CD14-positive monocyte (primary cell): ENCODE results near the gene MC5R. TPM values are rescaled to one million over a fixed set of nuclear protein-coding genes. Genes with fewer than 3 reads are reported as not detected.
"Not testable (repeated sequence)": the region's sequence is repeated elsewhere in the genome, so short reads cannot be mapped to it uniquely, and the experiment has no call there.

Source experiments
- DNase-seq, 3 donors: peaks; one replicate each; pipeline ENCODE4 v3.0.0-alpha.2; 2011 to 2022
- H2AFZ ChIP-seq: 2 replicates; pipeline ENCODE4 v1.6.0; 2012; ENCODE audit warnings: mild to moderate bottlenecking, low read depth, low read length, inconsistent platforms; ENCODE audit not compliant: insufficient read depth, poor library complexity, severe bottlenecking
- H3K27ac ChIP-seq, 2 donors: 1 replicate in 1 of 2; 2 replicates in 1 of 2; pipeline ENCODE4 v1.5.1; 2012 to 2013; ENCODE audit warnings: low read length in 2 of 2, control low read depth in 1 of 2, inconsistent platforms in 1 of 2, low read depth in 1 of 2, mild to moderate bottlenecking in 1 of 2
- H3K27me3 ChIP-seq, 2 donors: one replicate each; pipeline versions ENCODE4 v1.6.0 to v1.6.1; 2011 to 2013; ENCODE audit warnings: low read length in 2 of 2; ENCODE audit not compliant: control insufficient read depth in 2 of 2, insufficient read depth in 2 of 2
- H3K36me3 ChIP-seq, 2 donors: replicated peaks in 1 of 2; 1 replicate in 1 of 2; 2 replicates in 1 of 2; pipeline versions ENCODE4 v1.5.1 to v1.6.1; 2012 to 2013; ENCODE audit warnings: low read length in 2 of 2, control low read depth in 1 of 2, inconsistent platforms in 1 of 2, mild to moderate bottlenecking in 1 of 2; ENCODE audit not compliant: insufficient read depth in 2 of 2, control insufficient read depth in 1 of 2
- H3K4me1 ChIP-seq, 2 donors: 1 replicate in 1 of 2; 2 replicates in 1 of 2; pipeline versions ENCODE4 v1.5.1 to v1.6.1; 2012 to 2013; ENCODE audit warnings: low read length in 2 of 2, control low read depth in 1 of 2, inconsistent platforms in 1 of 2, mild to moderate bottlenecking in 1 of 2, moderate library complexity in 1 of 2; ENCODE audit not compliant: insufficient read depth in 2 of 2, control insufficient read depth in 1 of 2
- H3K4me2 ChIP-seq: replicated peaks from 2 replicates; pipeline ENCODE3; 2012; ENCODE audit warnings: low read length, moderate library complexity, mild to moderate bottlenecking; ENCODE audit not compliant: poor library complexity, severe bottlenecking; ENCODE audit errors: extremely low read depth
- H3K4me3 ChIP-seq, 3 experiments: fragments of 200-600 bp in 1 of 3; sonication (generic) in 1 of 3; replicated peaks in 1 of 3; 1 replicate in 2 of 3; 2 replicates in 1 of 3; pipeline ENCODE4 v1.5.1; 2011 to 2013; ENCODE audit warnings: low read length in 3 of 3, mild to moderate bottlenecking in 3 of 3, control low read depth in 2 of 3, low read depth in 2 of 3, inconsistent platforms in 1 of 3, moderate library complexity in 1 of 3
- H3K79me2 ChIP-seq: 2 replicates; pipeline ENCODE4 v1.6.0; 2012; ENCODE audit warnings: mild to moderate bottlenecking, control low read depth, inconsistent platforms, low read length, moderate library complexity; ENCODE audit not compliant: insufficient read depth
- H3K9ac ChIP-seq: 2 replicates; pipeline ENCODE4 v1.6.0; 2017; ENCODE audit warnings: low read length, mild to moderate bottlenecking; ENCODE audit not compliant: insufficient read depth, poor library complexity, severe bottlenecking
- H3K9me3 ChIP-seq, 2 donors: replicated peaks in 1 of 2; 1 replicate in 1 of 2; 2 replicates in 1 of 2; pipeline versions ENCODE4 v1.5.1 to v1.6.1; 2012 to 2013; ENCODE audit warnings: low read length in 2 of 2, control low read depth in 1 of 2; ENCODE audit not compliant: control insufficient read depth in 1 of 2, insufficient read depth in 1 of 2
- H4K20me1 ChIP-seq: 2 replicates; pipeline ENCODE4 v1.6.0; 2012; ENCODE audit warnings: mild to moderate bottlenecking, low read length, control low read depth, moderate library complexity; ENCODE audit not compliant: insufficient read depth
- H3K27ac Mint-ChIP-seq, 7 donors: one replicate each; pipeline ENCODE4 v1.8.0; 2020; ENCODE audit warnings: mild to moderate bottlenecking in 7 of 7, mixed read lengths in 7 of 7, moderate library complexity in 6 of 7, inconsistent platforms in 2 of 7
- H3K27me3 Mint-ChIP-seq, 3 donors: one replicate each; pipeline ENCODE4 v1.8.0; 2021 to 2022; ENCODE audit warnings: low read depth in 3 of 3, mild to moderate bottlenecking in 3 of 3, mixed read lengths in 3 of 3, moderate library complexity in 3 of 3, inconsistent platforms in 1 of 3
- H3K36me3 Mint-ChIP-seq, 2 donors: one replicate each; pipeline ENCODE4 v1.8.0; 2020; ENCODE audit warnings: mixed read lengths in 2 of 2, inconsistent platforms in 1 of 2, mild to moderate bottlenecking in 1 of 2
- H3K4me1 Mint-ChIP-seq: one replicate; pipeline ENCODE4 v1.8.0; 2020; ENCODE audit warnings: mild to moderate bottlenecking, mixed read lengths
- H3K4me3 Mint-ChIP-seq, 2 donors: one replicate each; pipeline ENCODE4 v1.8.0; 2020; ENCODE audit warnings: mild to moderate bottlenecking in 2 of 2, mixed read lengths in 2 of 2, moderate library complexity in 1 of 2
- H3K9me3 Mint-ChIP-seq, 7 donors: one replicate each; pipeline ENCODE4 v1.8.0; 2020 to 2022; ENCODE audit warnings: mixed read lengths in 7 of 7, mild to moderate bottlenecking in 6 of 7, moderate library complexity in 6 of 7, inconsistent platforms in 2 of 7
- CTCF ChIP-seq: fragments of 200-600 bp; IDR thresholded peaks from one replicate; pipeline ENCODE4 v1.8.0; 2022; ENCODE audit warnings: antibody characterized with exemption, mild to moderate bottlenecking
- WGBS: methylation state at CpG from one replicate; pipeline ENCODE4 v1.1.5; 2013; ENCODE audit warnings: missing lambda C conversion rate; ENCODE audit not compliant: insufficient coverage; 5-methylcytosine and 5-hydroxymethylcytosine counted together
- intact Hi-C, 2 donors: fragments of 100-400 bp; cut with micrococcal nuclease; formaldehyde crosslinking; loops; one replicate each; pipeline versions ENCODE4 v1.15.0 to v1.15.1; 2023
- polyA plus RNA-seq, 3 donors: library from polyadenylated mRNA; depleted of rRNA in 1 of 3; unstranded in 2 of 3; stranded (reverse) in 1 of 3; fragments of 300-500 nt in 2 of 3; fragments of >200 nt in 1 of 3; fragmentation: Illumina TruSeq in 2 of 3; gene quantifications; 1 replicate in 2 of 3; 2 replicates in 1 of 3; pipeline ENCODE4 v1.2.3, GENCODE V29; 2012 to 2021

MC5R gene
- polyA plus RNA-seq, 3 donors: 0.12 to 0.13 TPM; not detected in 1

GRCh38 chr18:13836559-13836958 is 12.6 kb downstream of the MC5R start:
- no peak for TF ChIP-seq CTCF
- H3K4me1 Mint-ChIP-seq: peaks cover 2% of the 10 kb centered on the region
- H3K9me3 ChIP-seq: no peaks in the 10 kb centered on the region
- no peaks in the 10 kb centered on the region for H3K79me2 ChIP-seq
- intact Hi-C loops: no loop called here
- H3K9me3 Mint-ChIP-seq: peaks cover 0 to 7% (median 3%) of the 10 kb centered on the region in 7 donors
- peaks cover under 1 to 7% (median 2%) of the 10 kb centered on the region in 3 donors for H3K27me3 Mint-ChIP-seq
- H3K9ac ChIP-seq: no peak overlapping the region
- no peaks in the 10 kb centered on the region for H4K20me1 ChIP-seq
- no peak overlapping the region for H3K27ac Mint-ChIP-seq
- 86% methylated on average over 16 of the region's 22 CpGs for WGBS
- no peak overlapping the region for H3K27ac ChIP-seq
- no peaks in the 10 kb centered on the region for H3K36me3 ChIP-seq
- no peaks in the 10 kb centered on the region for H3K36me3 Mint-ChIP-seq
- H3K4me3 ChIP-seq: no peak overlapping the region
- no peak for DNase-seq
- H3K4me2 ChIP-seq: no peak overlapping the region
- H3K4me3 Mint-ChIP-seq: no peak overlapping the region
- no peaks in the 10 kb centered on the region for H3K27me3 ChIP-seq
- no peaks in the 10 kb centered on the region for H3K4me1 ChIP-seq
- no peak overlapping the region for H2AFZ ChIP-seq

- peaks cover 4 to 22% of the 10 kb centered on the region in 2 donors for H3K9me3 ChIP-seq
- H3K36me3 Mint-ChIP-seq: no peaks in the 10 kb centered on the region
- no peak overlapping the region for H3K4me3 ChIP-seq
- H3K79me2 ChIP-seq: no peaks in the 10 kb centered on the region
- no peaks in the 10 kb centered on the region for H3K36me3 ChIP-seq
- no peak for DNase-seq
- H3K4me1 Mint-ChIP-seq: no peaks in the 10 kb centered on the region
- no peak for TF ChIP-seq CTCF
- intact Hi-C loops: loop anchor here in 1 of 2 donors (5.0 kb wide), 1 partner anchor 53 kb away; no protein-coding TSS in a partner anchor
- no peak overlapping the region for H3K27ac Mint-ChIP-seq
- H3K27me3 ChIP-seq: no peaks in the 10 kb centered on the region
- no peak overlapping the region for H3K4me3 Mint-ChIP-seq
- H3K27me3 Mint-ChIP-seq: peaks cover 4 to 7% (median 4%) of the 10 kb centered on the region in 3 donors
- 95% methylated on average over 2 of the region's 4 CpGs for WGBS
- no peak overlapping the region for H3K27ac ChIP-seq
- H2AFZ ChIP-seq: no peak overlapping the region
- no peak overlapping the region for H3K9ac ChIP-seq
- no peak overlapping the region for H3K4me2 ChIP-seq
- no peaks in the 10 kb centered on the region for H4K20me1 ChIP-seq
- no peaks in the 10 kb centered on the region for H3K4me1 ChIP-seq
- peaks cover 8 to 42% (median 21%) of the 10 kb centered on the region in 7 donors for H3K9me3 Mint-ChIP-seq
Observed at GRCh38 chr18:13849791-13850190, 25.8 kb downstream of the MC5R start.

- H3K4me3 Mint-ChIP-seq, H3K27ac Mint-ChIP-seq, H3K27ac ChIP-seq, H3K4me3 ChIP-seq, H3K9me3 ChIP-seq, H4K20me1 ChIP-seq, H3K27me3 ChIP-seq, H3K9ac ChIP-seq, intact Hi-C loops, H3K79me2 ChIP-seq, DNase-seq, H3K36me3 Mint-ChIP-seq, H2AFZ ChIP-seq, H3K4me2 ChIP-seq, H3K4me1 Mint-ChIP-seq, H3K36me3 ChIP-seq, H3K4me1 ChIP-seq: not testable (repeated sequence)
- WGBS: 60% methylated on average over 7 of the region's 7 CpGs
- Mint-ChIP-seq H3K9me3 (peaks cover 2 to 12% (median 6%) of the 10 kb centered on the region in 7 donors), H3K27me3 (peaks cover 10 to 22% (median 14%) of the 10 kb centered on the region in 3 donors)
Observed at GRCh38 chr18:13862898-13863297, 38.9 kb downstream of the MC5R start.
